ENCODE measurements around the gene LSM12. TPM values are rescaled to one million over a fixed set of nuclear protein-coding genes. Genes with fewer than 3 reads are reported as not detected.
A peak's percentile ranks its signal among the peaks of the same experiment; 100 is the strongest.

Gene LSM12
- total RNA-seq, 1 donor from 2014 or later: 69.6 TPM

DNA sequence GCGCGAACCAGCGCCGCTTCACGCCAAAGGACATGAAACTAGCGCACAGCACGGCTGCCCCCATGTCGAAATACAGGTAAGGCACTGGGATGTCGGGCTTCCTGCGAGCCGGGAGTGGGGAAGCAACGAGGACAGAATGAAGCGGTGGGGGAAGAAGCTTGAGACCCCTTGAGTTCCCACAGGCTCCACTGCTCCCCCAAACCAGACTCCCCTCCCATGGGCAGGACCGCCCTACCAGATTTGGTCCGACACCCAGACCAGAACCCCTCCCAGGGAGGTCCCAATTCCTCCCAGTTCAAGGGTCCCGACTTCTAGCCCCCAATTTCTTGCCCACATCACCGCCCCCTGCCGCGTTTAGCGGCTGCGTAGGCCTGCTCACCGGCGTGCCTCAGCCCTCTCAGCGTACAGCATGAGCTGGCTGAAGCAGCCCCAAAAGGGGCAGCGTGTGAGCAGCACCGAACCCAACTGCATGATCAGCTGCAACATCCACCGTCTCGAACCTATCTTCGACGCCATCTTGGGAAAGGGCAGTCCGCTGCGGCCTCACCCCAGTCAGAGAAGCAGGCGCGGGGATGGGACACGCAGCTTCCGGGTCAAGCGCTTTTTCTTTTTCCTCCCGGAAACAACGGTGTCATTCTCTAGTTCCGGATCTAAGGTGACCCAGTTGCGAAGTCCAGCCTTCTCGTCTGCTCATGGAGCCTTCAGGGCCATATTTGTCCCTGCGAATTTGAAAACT, 51.9 kb downstream of the LSM12 start, which contains the start of gene TMEM101:
TSS of gene TMEM101 (minus strand) at position 527 of the 736 bp plus-strand sequence. CDS start at position 516, 11 bp downstream.
- Mint-ChIP-seq H3K36me3 (peaks cover under 1% of the 10 kb centered on the region), H3K9me3 (no peaks in the 10 kb centered on the region), H3K4me1 (peaks cover 6% of the 10 kb centered on the region), H3K4me3 (peak within 1 kb of the TSS; percentile 100), H3K27me3 (ENCODE audit: insufficient read depth, low read depth) (peaks cover 6% of the 10 kb centered on the region), H3K27ac (peak within 1 kb of the TSS; percentile 99)
- TF ChIP-seq, protein P1, sequence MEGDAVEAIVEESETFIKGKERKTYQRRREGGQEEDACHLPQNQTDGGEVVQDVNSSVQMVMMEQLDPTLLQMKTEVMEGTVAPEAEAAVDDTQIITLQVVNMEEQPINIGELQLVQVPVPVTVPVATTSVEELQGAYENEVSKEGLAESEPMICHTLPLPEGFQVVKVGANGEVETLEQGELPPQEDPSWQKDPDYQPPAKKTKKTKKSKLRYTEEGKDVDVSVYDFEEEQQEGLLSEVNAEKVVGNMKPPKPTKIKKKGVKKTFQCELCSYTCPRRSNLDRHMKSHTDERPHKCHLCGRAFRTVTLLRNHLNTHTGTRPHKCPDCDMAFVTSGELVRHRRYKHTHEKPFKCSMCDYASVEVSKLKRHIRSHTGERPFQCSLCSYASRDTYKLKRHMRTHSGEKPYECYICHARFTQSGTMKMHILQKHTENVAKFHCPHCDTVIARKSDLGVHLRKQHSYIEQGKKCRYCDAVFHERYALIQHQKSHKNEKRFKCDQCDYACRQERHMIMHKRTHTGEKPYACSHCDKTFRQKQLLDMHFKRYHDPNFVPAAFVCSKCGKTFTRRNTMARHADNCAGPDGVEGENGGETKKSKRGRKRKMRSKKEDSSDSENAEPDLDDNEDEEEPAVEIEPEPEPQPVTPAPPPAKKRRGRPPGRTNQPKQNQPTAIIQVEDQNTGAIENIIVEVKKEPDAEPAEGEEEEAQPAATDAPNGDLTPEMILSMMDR (IDR thresholded peaks at IDR 0.05): no peak
- TF ChIP-seq EZH2 (IDR thresholded peaks at IDR 0.05) (no peak), EZH2phosphoT487 (IDR thresholded peaks at IDR 0.05) (no peak)
- H3K4me1 ChIP-seq: no peaks in the 10 kb centered on the region
- no peaks in the 10 kb centered on the region for H3K9me3 ChIP-seq (ENCODE audit: low read depth)
- H3F3A ChIP-seq (ENCODE audit: low read depth): peaks cover 12% of the 10 kb centered on the region
- H3K9ac ChIP-seq: peak within 1 kb of the TSS; percentile 86
- no peaks in the 10 kb centered on the region for H3K36me3 ChIP-seq
- peak; percentile 95 for DNase-seq (ENCODE audit: low spot score)
- H3K27ac ChIP-seq: peak within 1 kb of the TSS; percentile 88
- H3K4me3 ChIP-seq: peak within 1 kb of the TSS; percentile 98
- peak within 1 kb of the TSS; percentile 94 for H3K4me2 ChIP-seq
- no peaks in the 10 kb centered on the region for H4K20me1 ChIP-seq (ENCODE audit: low read depth)
- peaks cover 9% of the 10 kb centered on the region for H3K79me2 ChIP-seq (ENCODE audit: low read depth)
- no peaks in the 10 kb centered on the region for H3K27me3 ChIP-seq
- H2AFZ ChIP-seq (replicated peaks): peak within 1 kb of the TSS; percentile 99

DNA sequence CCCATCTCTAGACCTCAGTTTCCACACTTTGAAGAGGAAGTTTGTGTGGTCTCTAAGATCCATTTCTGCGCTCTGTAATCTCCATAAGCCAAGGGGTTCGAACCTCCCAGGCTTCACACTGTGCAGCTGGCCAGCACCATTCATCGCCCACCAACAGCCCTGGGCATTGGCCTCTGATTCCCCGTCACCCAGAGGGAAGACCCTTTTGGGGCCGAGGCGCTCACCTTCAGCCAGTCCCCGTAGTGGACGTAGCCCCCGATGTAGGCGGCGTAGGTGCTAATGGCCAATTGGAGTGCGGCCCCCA, 52.4 kb downstream of the LSM12 start:
- peaks cover 2% of the 10 kb centered on the region for H3K36me3 Mint-ChIP-seq
- H3K36me3 ChIP-seq: no peaks in the 10 kb centered on the region
- peak overlapping the region; percentile 99 for H3K27ac Mint-ChIP-seq
- H3K27me3 ChIP-seq: no peaks in the 10 kb centered on the region
- TF ChIP-seq, protein P1 (IDR thresholded peaks at IDR 0.05): no peak
- TF ChIP-seq EZH2phosphoT487 (IDR thresholded peaks at IDR 0.05) (no peak), EZH2 (IDR thresholded peaks at IDR 0.05) (no peak)
- H3K4me1 Mint-ChIP-seq: peaks cover 6% of the 10 kb centered on the region
- peak overlapping the region; percentile 94 for H3K4me2 ChIP-seq
- H3K27me3 Mint-ChIP-seq (ENCODE audit: insufficient read depth, low read depth): peaks cover 6% of the 10 kb centered on the region
- no peaks in the 10 kb centered on the region for H3K9me3 ChIP-seq (ENCODE audit: low read depth)
- H4K20me1 ChIP-seq (ENCODE audit: low read depth): no peaks in the 10 kb centered on the region
- peaks cover 9% of the 10 kb centered on the region for H3K79me2 ChIP-seq (ENCODE audit: low read depth)
- H2AFZ ChIP-seq (replicated peaks): peak overlapping the region; percentile 99
- H3F3A ChIP-seq (ENCODE audit: low read depth): peaks cover 12% of the 10 kb centered on the region
- peak overlapping the region; percentile 98 for H3K4me3 ChIP-seq
- DNase-seq (ENCODE audit: low spot score): no peak
- H3K9me3 Mint-ChIP-seq: no peaks in the 10 kb centered on the region
- H3K4me1 ChIP-seq: no peaks in the 10 kb centered on the region
- peak overlapping the region; percentile 100 for H3K4me3 Mint-ChIP-seq
- peak overlapping the region; percentile 86 for H3K9ac ChIP-seq
- H3K27ac ChIP-seq: no peak overlapping the region

- Mint-ChIP-seq H3K27me3 (ENCODE audit: insufficient read depth, low read depth) (peaks cover 8% of the 10 kb centered on the region), H3K9me3 (no peaks in the 10 kb centered on the region), H3K36me3 (peaks cover 2% of the 10 kb centered on the region), H3K27ac (no peak overlapping the region), H3K4me3 (peak overlapping the region; percentile 77), H3K4me1 (peaks cover 12% of the 10 kb centered on the region)
- Histone ChIP-seq H3K4me2 (no peak overlapping the region), H3K9ac (no peak overlapping the region), H3K4me3 (no peak overlapping the region), H3K79me2 (ENCODE audit: low read depth) (peaks cover 9% of the 10 kb centered on the region), H2AFZ (replicated peaks) (no peak overlapping the region), H3K27ac (no peak overlapping the region), H3K4me1 (peaks cover 3% of the 10 kb centered on the region), H3K27me3 (peaks cover 3% of the 10 kb centered on the region), H4K20me1 (ENCODE audit: low read depth) (peaks cover 3% of the 10 kb centered on the region), H3F3A (ENCODE audit: low read depth) (peaks cover 12% of the 10 kb centered on the region), H3K9me3 (ENCODE audit: low read depth) (no peaks in the 10 kb centered on the region), H3K36me3 (no peaks in the 10 kb centered on the region)
- TF ChIP-seq EZH2 (IDR thresholded peaks at IDR 0.05) (no peak), EZH2phosphoT487 (IDR thresholded peaks at IDR 0.05) (no peak)
- TF ChIP-seq, protein P1 (IDR thresholded peaks at IDR 0.05): no peak
- DNase-seq (ENCODE audit: low spot score): no peak
Observed at GRCh38 chr17:44012874-44013273, 53.6 kb downstream of the LSM12 start.

Measured in neural progenitor cell (in vitro differentiated cells).